ENCODE measurements around the gene UBTF. TPM values are rescaled to one million over a fixed set of nuclear protein-coding genes. Genes with fewer than 3 reads are reported as not detected.

Gene UBTF
- total and polyA plus RNA-seq, 9 of the 15 experiments (the other 6 are each of a cell fraction or from before 2014, with no cell fraction given): 1.2 to 113 (median 83.6) TPM

DNA sequence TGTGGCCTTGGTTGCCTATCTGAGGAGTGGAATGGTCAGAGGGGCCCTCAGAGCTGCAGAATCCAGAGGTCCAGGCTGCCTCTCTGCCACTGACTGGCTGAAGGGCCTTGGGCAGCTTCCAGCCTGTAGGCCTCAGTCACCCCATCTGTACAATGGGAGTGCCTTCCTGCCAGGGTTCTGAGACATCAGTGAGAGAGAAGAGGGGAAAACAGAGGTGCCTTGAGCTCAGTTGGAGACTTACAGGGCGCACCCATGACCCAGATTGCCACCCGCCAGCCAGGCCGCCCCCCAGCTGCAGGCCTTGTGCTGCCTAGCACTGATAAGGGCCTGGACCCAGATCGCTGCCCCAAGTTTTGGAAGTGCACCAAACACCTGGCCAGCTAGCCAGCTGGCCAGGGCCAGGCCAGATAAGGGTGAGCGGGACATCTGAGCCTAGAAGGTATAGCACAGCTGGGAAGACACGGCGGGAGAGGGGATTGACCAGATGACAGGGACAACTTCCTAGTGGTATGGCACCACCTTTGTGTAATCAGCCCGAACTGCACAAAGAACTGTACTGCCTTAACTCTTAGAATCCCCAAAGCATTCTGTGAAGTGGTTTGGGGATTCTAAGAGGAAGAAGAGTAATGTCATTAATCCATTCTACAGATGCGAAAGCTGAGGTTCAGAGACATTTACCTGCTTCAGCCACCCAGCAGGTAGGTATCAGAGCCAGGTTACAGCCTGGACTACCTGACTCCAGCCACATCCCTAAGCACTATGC, 47.1 kb upstream of the UBTF start (continued):
- TF ChIP-seq HCFC1 (IDR thresholded peaks at IDR 0.05; ENCODE audit: low read depth, low read length) (no peak; the same call in 1 of the 2 replicates), ZNF239 (CRISPR knock-in tag; IDR thresholded peaks at IDR 0.05) (peak; percentile 56; the same call in 1 of the 2 replicates), HMG20A (CRISPR knock-in tag; conservative IDR thresholded peaks at IDR 0.05) (no peak), SRSF1 (IDR thresholded peaks at IDR 0.05; ENCODE audit: low read depth, low read length) (no peak), GTF2F1 (IDR thresholded peaks at IDR 0.05; ENCODE audit: low read depth, low read length) (no peak), FOXK1 (CRISPR knock-in tag; IDR thresholded peaks at IDR 0.05; ENCODE audit: borderline replicate concordance) (no peak), STAT5B (CRISPR knock-in tag; IDR thresholded peaks at IDR 0.05) (no peak), SMAD4 (CRISPR knock-in tag; conservative IDR thresholded peaks at IDR 0.05) (peak; percentile 99), RFX7 (CRISPR knock-in tag; IDR thresholded peaks at IDR 0.05) (no peak), ZNF311 (CRISPR knock-in tag; IDR thresholded peaks at IDR 0.05) (no peak), POLR2A (conservative IDR thresholded peaks at IDR 0.05) (no peak), CBX1 (IDR thresholded peaks at IDR 0.05; ENCODE audit: low read depth) (peak; percentile 86; the same call in 1 of the 2 replicates), JUND (IDR thresholded peaks at IDR 0.05; ENCODE audit: borderline replicate concordance, low read depth, low read length) (peak; percentile 50), JUND (tag; IDR thresholded peaks at IDR 0.05; ENCODE audit: borderline replicate concordance, low read depth, low read length) (peak; percentile 15; the same call in 1 of the 3 replicates)
- TF ChIP-seq, protein P1, sequence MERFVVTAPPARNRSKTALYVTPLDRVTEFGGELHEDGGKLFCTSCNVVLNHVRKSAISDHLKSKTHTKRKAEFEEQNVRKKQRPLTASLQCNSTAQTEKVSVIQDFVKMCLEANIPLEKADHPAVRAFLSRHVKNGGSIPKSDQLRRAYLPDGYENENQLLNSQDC (CRISPR knock-in tag; IDR thresholded peaks at IDR 0.05): 0 out of 2 replicates have a peak, but pooled peaks have one; percentile 35
- TF ChIP-seq, protein P2, sequence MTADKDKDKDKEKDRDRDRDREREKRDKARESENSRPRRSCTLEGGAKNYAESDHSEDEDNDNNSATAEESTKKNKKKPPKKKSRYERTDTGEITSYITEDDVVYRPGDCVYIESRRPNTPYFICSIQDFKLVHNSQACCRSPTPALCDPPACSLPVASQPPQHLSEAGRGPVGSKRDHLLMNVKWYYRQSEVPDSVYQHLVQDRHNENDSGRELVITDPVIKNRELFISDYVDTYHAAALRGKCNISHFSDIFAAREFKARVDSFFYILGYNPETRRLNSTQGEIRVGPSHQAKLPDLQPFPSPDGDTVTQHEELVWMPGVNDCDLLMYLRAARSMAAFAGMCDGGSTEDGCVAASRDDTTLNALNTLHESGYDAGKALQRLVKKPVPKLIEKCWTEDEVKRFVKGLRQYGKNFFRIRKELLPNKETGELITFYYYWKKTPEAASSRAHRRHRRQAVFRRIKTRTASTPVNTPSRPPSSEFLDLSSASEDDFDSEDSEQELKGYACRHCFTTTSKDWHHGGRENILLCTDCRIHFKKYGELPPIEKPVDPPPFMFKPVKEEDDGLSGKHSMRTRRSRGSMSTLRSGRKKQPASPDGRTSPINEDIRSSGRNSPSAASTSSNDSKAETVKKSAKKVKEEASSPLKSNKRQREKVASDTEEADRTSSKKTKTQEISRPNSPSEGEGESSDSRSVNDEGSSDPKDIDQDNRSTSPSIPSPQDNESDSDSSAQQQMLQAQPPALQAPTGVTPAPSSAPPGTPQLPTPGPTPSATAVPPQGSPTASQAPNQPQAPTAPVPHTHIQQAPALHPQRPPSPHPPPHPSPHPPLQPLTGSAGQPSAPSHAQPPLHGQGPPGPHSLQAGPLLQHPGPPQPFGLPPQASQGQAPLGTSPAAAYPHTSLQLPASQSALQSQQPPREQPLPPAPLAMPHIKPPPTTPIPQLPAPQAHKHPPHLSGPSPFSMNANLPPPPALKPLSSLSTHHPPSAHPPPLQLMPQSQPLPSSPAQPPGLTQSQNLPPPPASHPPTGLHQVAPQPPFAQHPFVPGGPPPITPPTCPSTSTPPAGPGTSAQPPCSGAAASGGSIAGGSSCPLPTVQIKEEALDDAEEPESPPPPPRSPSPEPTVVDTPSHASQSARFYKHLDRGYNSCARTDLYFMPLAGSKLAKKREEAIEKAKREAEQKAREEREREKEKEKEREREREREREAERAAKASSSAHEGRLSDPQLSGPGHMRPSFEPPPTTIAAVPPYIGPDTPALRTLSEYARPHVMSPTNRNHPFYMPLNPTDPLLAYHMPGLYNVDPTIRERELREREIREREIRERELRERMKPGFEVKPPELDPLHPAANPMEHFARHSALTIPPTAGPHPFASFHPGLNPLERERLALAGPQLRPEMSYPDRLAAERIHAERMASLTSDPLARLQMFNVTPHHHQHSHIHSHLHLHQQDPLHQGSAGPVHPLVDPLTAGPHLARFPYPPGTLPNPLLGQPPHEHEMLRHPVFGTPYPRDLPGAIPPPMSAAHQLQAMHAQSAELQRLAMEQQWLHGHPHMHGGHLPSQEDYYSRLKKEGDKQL (CRISPR knock-in tag; IDR thresholded peaks at IDR 0.05; ENCODE audit: borderline replicate concordance): peak; percentile 98; the same call in 1 of the 2 replicates
- TF ChIP-seq, protein P3, sequence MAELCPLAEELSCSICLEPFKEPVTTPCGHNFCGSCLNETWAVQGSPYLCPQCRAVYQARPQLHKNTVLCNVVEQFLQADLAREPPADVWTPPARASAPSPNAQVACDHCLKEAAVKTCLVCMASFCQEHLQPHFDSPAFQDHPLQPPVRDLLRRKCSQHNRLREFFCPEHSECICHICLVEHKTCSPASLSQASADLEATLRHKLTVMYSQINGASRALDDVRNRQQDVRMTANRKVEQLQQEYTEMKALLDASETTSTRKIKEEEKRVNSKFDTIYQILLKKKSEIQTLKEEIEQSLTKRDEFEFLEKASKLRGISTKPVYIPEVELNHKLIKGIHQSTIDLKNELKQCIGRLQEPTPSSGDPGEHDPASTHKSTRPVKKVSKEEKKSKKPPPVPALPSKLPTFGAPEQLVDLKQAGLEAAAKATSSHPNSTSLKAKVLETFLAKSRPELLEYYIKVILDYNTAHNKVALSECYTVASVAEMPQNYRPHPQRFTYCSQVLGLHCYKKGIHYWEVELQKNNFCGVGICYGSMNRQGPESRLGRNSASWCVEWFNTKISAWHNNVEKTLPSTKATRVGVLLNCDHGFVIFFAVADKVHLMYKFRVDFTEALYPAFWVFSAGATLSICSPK (IDR thresholded peaks at IDR 0.05; ENCODE audit: borderline replicate concordance): no peak

Measured in K562 (cell line).